Left renal pelvis (tissue), 4 donors: ENCODE results near the gene PRMT1. TPM values are rescaled to one million over a fixed set of nuclear protein-coding genes. Genes with fewer than 3 reads are reported as not detected.

Source experiments
- DNase-seq, 4 donors: peaks; one replicate each; pipeline ENCODE4 v3.0.0-alpha.2; 2013; ENCODE audit warnings: low read depth in 4 of 4, low spot score in 3 of 4
- polyA plus RNA-seq, 4 donors: library from polyadenylated mRNA; unstranded; fragments of 120-200 nt; gene quantifications; one replicate each; pipeline ENCODE4 v1.2.1, GENCODE V29; 2013; ENCODE audit not compliant: insufficient read length in 4 of 4

Gene PRMT1
- polyA plus RNA-seq, 4 donors, result 161 to 255 (median 205) TPM

GRCh38 chr19:49651029-49651819, 25.8 kb upstream of the PRMT1 start:
- DNase-seq, result no peak

GRCh38 chr19:49651820-49652550, 25.1 kb upstream of the PRMT1 start:
- no peak for DNase-seq

- DNase-seq, result no peak
Measured at GRCh38 chr19:49652551-49653465, 24.3 kb upstream of the PRMT1 start.

GRCh38 chr19:49653466-49653806, 23.6 kb upstream of the PRMT1 start:
- no peak for DNase-seq

GRCh38 chr19:49654581-49654980, 22.5 kb upstream of the PRMT1 start:
- no peak for DNase-seq

GRCh38 chr19:49655570-49656455, 21.3 kb upstream of the PRMT1 start:
- no peak for DNase-seq

- no peak for DNase-seq
Measured at GRCh38 chr19:49656456-49657109, 20.5 kb upstream of the PRMT1 start.

- no peak for DNase-seq
Measured at GRCh38 chr19:49657493-49658138, 19.5 kb upstream of the PRMT1 start.

- no peak for DNase-seq
Measured at GRCh38 chr19:49658139-49658517, 18.9 kb upstream of the PRMT1 start.

- DNase-seq, result no peak
Measured at GRCh38 chr19:49658566-49659442, 18.3 kb upstream of the PRMT1 start.

GRCh38 chr19:49660338-49660961, 16.6 kb upstream of the PRMT1 start:
- DNase-seq, result no peak

- no peak for DNase-seq
Measured at GRCh38 chr19:49662011-49662410, 15.1 kb upstream of the PRMT1 start.

GRCh38 chr19:49663224-49663623, 13.8 kb upstream of the PRMT1 start:
- DNase-seq, result no peak

- no peak for DNase-seq
Measured at GRCh38 chr19:49664171-49665035, 12.7 kb upstream of the PRMT1 start.

GRCh38 chr19:49665036-49665350, 12.1 kb upstream of the PRMT1 start:
- no peak for DNase-seq

GRCh38 chr19:49665351-49666119, 11.5 kb upstream of the PRMT1 start, which contains the start of the genes BCL2L12 and IRF3:
BCL2L12 (plus strand) TSS chr19:49665933; CDS start chr19:49666693, 760 bp downstream.
IRF3 (minus strand) TSS chr19:49665857; CDS start chr19:49664838, 1,019 bp downstream.
- peak; percentile 93 to 96 (median 94) for DNase-seq
